Gastroesophageal sphincter (tissue), 3 donors: ENCODE results near the gene EVX1.

Experiments
- CTCF ChIP-seq, 4 experiments: fragments of 200-600 bp in 2 of 4; fragments of 450-650 bp in 2 of 4; sonication (generic) in 1 of 4; IDR thresholded peaks; one replicate each; pipeline ENCODE4 v1.5.1; 2017 to 2019; ENCODE audit warnings: antibody characterized with exemption in 4 of 4, mild to moderate bottlenecking in 2 of 4, moderate library complexity in 2 of 4
- POLR2A ChIP-seq, 2 donors: fragments of 450-650 bp; IDR thresholded peaks; one replicate each; pipeline ENCODE4 v1.6.1; 2017; ENCODE audit warnings: antibody characterized with exemption in 2 of 2, mild to moderate bottlenecking in 2 of 2, moderate library complexity in 1 of 2

- TF ChIP-seq CTCF (IDR thresholded peaks at IDR 0.05) = no peak
- TF ChIP-seq POLR2A (IDR thresholded peaks at IDR 0.05) = no peak
Measured at GRCh38 chr7:27221201-27221797, 21.3 kb upstream of the EVX1 start.
